ENCODE measurements around the gene DHODH. TPM values are rescaled to one million over a fixed set of nuclear protein-coding genes. Genes with fewer than 3 reads are reported as not detected.

DHODH gene
- total and polyA plus RNA-seq, 2 experiments from 2014 or later = 10.7 to 15.1 TPM

- no peak overlapping the region for H3K4me3 Mint-ChIP-seq
- H3K36me3 ChIP-seq (ENCODE audit: insufficient read depth) = peaks cover 12% of the 10 kb centered on the region
- no peaks in the 10 kb centered on the region; the same call in 1 of the 2 replicates for H3K9me2 ChIP-seq (ENCODE audit: insufficient read depth)
- H3K4me1 ChIP-seq (ENCODE audit: insufficient read depth) = no peaks in the 10 kb centered on the region
- H3K27ac Mint-ChIP-seq = no peak overlapping the region
- no peak overlapping the region for H3K4me2 ChIP-seq
- no peaks in the 10 kb centered on the region for H3K4me1 Mint-ChIP-seq
- H3K36me3 Mint-ChIP-seq (ENCODE audit: low read depth) = peaks cover 36% of the 10 kb centered on the region
- no peak for DNase-seq (ENCODE audit: low spot score)
- ATAC-seq = no peak
- no peak overlapping the region for H3K4me3 ChIP-seq
- H3K9me3 Mint-ChIP-seq = no peaks in the 10 kb centered on the region
- no peaks in the 10 kb centered on the region for H3F3A ChIP-seq (replicated peaks; ENCODE audit: low read depth)
- H3K27me3 ChIP-seq (ENCODE audit: insufficient read depth) = no peaks in the 10 kb centered on the region
- H2AFZ ChIP-seq = no peak overlapping the region
- H4K20me1 ChIP-seq (replicated peaks; ENCODE audit: insufficient read depth) = no peaks in the 10 kb centered on the region
- TF ChIP-seq EZH2 (IDR thresholded peaks at IDR 0.05; ENCODE audit: low read depth, unreplicated experiment) (no peak), POLR2AphosphoS5 (IDR thresholded peaks at IDR 0.05; ENCODE audit: low read depth) (no peak), ZNF114 (CRISPR knock-in tag; IDR thresholded peaks at IDR 0.05) (no peak), ZNF331 (CRISPR knock-in tag; IDR thresholded peaks at IDR 0.05; ENCODE audit: low read depth) (no peak), STAT1 (IDR thresholded peaks at IDR 0.05; ENCODE audit: unreplicated experiment) (no peak), NANOG (IDR thresholded peaks at IDR 0.05; ENCODE audit: borderline replicate concordance) (no peak), CREB1 (CRISPR knock-in tag; IDR thresholded peaks at IDR 0.05; ENCODE audit: low read depth) (no peak), JUNB (IDR thresholded peaks at IDR 0.05; ENCODE audit: unreplicated experiment) (no peak), CTCF (conservative IDR thresholded peaks at IDR 0.05; ENCODE audit: low read depth in 2 of 2) (no peak), EZH2phosphoT487 (IDR thresholded peaks at IDR 0.05; ENCODE audit: unreplicated experiment) (no peak), ETS1 (IDR thresholded peaks at IDR 0.05) (no peak), REST (IDR thresholded peaks at IDR 0.05; ENCODE audit: unreplicated experiment) (no peak)
- TF ChIP-seq, protein P1, sequence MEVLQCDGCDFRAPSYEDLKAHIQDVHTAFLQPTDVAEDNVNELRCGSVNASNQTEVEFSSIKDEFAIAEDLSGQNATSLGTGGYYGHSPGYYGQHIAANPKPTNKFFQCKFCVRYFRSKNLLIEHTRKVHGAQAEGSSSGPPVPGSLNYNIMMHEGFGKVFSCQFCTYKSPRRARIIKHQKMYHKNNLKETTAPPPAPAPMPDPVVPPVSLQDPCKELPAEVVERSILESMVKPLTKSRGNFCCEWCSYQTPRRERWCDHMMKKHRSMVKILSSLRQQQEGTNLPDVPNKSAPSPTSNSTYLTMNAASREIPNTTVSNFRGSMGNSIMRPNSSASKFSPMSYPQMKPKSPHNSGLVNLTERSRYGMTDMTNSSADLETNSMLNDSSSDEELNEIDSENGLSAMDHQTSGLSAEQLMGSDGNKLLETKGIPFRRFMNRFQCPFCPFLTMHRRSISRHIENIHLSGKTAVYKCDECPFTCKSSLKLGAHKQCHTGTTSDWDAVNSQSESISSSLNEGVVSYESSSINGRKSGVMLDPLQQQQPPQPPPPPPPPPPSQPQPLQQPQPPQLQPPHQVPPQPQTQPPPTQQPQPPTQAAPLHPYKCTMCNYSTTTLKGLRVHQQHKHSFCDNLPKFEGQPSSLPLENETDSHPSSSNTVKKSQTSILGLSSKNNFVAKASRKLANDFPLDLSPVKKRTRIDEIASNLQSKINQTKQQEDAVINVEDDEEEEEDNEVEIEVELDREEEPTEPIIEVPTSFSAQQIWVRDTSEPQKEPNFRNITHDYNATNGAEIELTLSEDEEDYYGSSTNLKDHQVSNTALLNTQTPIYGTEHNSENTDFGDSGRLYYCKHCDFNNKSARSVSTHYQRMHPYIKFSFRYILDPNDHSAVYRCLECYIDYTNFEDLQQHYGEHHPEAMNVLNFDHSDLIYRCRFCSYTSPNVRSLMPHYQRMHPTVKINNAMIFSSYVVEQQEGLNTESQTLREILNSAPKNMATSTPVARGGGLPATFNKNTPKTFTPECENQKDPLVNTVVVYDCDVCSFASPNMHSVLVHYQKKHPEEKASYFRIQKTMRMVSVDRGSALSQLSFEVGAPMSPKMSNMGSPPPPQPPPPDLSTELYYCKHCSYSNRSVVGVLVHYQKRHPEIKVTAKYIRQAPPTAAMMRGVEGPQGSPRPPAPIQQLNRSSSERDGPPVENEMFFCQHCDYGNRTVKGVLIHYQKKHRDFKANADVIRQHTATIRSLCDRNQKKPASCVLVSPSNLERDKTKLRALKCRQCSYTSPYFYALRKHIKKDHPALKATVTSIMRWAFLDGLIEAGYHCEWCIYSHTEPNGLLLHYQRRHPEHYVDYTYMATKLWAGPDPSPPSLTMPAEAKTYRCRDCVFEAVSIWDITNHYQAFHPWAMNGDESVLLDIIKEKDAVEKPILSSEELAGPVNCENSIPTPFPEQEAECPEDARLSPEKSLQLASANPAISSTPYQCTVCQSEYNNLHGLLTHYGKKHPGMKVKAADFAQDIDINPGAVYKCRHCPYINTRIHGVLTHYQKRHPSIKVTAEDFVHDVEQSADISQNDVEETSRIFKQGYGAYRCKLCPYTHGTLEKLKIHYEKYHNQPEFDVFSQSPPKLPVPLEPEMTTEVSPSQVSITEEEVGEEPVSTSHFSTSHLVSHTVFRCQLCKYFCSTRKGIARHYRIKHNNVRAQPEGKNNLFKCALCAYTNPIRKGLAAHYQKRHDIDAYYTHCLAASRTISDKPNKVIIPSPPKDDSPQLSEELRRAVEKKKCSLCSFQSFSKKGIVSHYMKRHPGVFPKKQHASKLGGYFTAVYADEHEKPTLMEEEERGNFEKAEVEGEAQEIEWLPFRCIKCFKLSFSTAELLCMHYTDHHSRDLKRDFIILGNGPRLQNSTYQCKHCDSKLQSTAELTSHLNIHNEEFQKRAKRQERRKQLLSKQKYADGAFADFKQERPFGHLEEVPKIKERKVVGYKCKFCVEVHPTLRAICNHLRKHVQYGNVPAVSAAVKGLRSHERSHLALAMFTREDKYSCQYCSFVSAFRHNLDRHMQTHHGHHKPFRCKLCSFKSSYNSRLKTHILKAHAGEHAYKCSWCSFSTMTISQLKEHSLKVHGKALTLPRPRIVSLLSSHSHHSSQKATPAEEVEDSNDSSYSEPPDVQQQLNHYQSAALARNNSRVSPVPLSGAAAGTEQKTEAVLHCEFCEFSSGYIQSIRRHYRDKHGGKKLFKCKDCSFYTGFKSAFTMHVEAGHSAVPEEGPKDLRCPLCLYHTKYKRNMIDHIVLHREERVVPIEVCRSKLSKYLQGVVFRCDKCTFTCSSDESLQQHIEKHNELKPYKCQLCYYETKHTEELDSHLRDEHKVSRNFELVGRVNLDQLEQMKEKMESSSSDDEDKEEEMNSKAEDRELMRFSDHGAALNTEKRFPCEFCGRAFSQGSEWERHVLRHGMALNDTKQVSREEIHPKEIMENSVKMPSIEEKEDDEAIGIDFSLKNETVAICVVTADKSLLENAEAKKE (CRISPR knock-in tag; IDR thresholded peaks at IDR 0.05) = no peak
- no peak overlapping the region for H3K27ac ChIP-seq (ENCODE audit: low read depth)
- no peaks in the 10 kb centered on the region for H3K79me2 ChIP-seq (replicated peaks; ENCODE audit: insufficient read depth)
- H3K27me3 Mint-ChIP-seq (ENCODE audit: insufficient read depth, low read depth, poor library complexity) = peaks cover 4% of the 10 kb centered on the region
These were observed 17.0 kb downstream of the DHODH start for GRCh38 chr16:72025404-72026114.
